ENCODE data around the gene LY9.

Gene LY9

GRCh38 chr1:160806109-160806665 is 10.2 kb downstream of the LY9 start:
- DNase-seq: no peak

GRCh38 chr1:160806784-160807183 is 10.8 kb downstream of the LY9 start:
- no peak for DNase-seq

- DNase-seq: no peak
Observed at GRCh38 chr1:160807247-160807646, 11.3 kb downstream of the LY9 start.

- no peak for DNase-seq
Observed at GRCh38 chr1:160807738-160808137, 11.8 kb downstream of the LY9 start.

GRCh38 chr1:160808289-160808688 is 12.3 kb downstream of the LY9 start:
- DNase-seq: no peak

GRCh38 chr1:160810486-160810885 is 14.5 kb downstream of the LY9 start:
- DNase-seq: no peak

- DNase-seq: no peak
Observed at GRCh38 chr1:160811147-160811546, 15.2 kb downstream of the LY9 start.

- no peak for DNase-seq
Observed at GRCh38 chr1:160813215-160813614, 17.2 kb downstream of the LY9 start.

- no peak for DNase-seq
Observed at GRCh38 chr1:160814316-160814715, 18.3 kb downstream of the LY9 start.

GRCh38 chr1:160814856-160815255 is 18.9 kb downstream of the LY9 start:
- no peak for DNase-seq

GRCh38 chr1:160818207-160818937 is 22.4 kb downstream of the LY9 start:
- no peak for DNase-seq

- no peak for DNase-seq
Observed at GRCh38 chr1:160819186-160819585, 23.2 kb downstream of the LY9 start.

- DNase-seq: peak; percentile 28
Observed at GRCh38 chr1:160821627-160822026, 25.7 kb downstream of the LY9 start.

- DNase-seq: no peak
Observed at GRCh38 chr1:160823296-160823695, 27.3 kb downstream of the LY9 start.

GRCh38 chr1:160826546-160826945 is 30.6 kb downstream of the LY9 start:
- no peak for DNase-seq

- no peak for DNase-seq
Observed at GRCh38 chr1:160827418-160827817, 31.4 kb downstream of the LY9 start.

- DNase-seq: no peak
Observed at GRCh38 chr1:160829766-160830165, 33.8 kb downstream of the LY9 start.

- DNase-seq: peak; percentile 8
Observed at GRCh38 chr1:160830321-160831153, 34.6 kb downstream of the LY9 start.

- no peak for DNase-seq
Observed at GRCh38 chr1:160834945-160835565, 39.1 kb downstream of the LY9 start.

GRCh38 chr1:160835751-160836150 is 39.8 kb downstream of the LY9 start:
- no peak for DNase-seq

GRCh38 chr1:160836561-160836960 is 40.6 kb downstream of the LY9 start:
- DNase-seq: no peak

GRCh38 chr1:160836981-160837557 is 41.1 kb downstream of the LY9 start:
- no peak for DNase-seq

GRCh38 chr1:160837558-160838205 is 41.7 kb downstream of the LY9 start:
- DNase-seq: no peak
